ENCODE measurements around the gene CNGA1.

Gene CNGA1

GRCh38 chr4:47972721-47973120 is 43.8 kb downstream of the CNGA1 start:
- Histone ChIP-seq H3K9ac (ENCODE audit: low read depth, low read length) (no peak overlapping the region), H3K27me3 (ENCODE audit: control insufficient read depth, insufficient read depth, low read length) (no peaks in the 10 kb centered on the region), H3K27ac (ENCODE audit: low read depth, low read length) (no peak overlapping the region), H3K4me1 (ENCODE audit: control insufficient read depth, insufficient read depth, low read length) (no peaks in the 10 kb centered on the region), H3K36me3 (ENCODE audit: control insufficient read depth, insufficient read depth, low read length) (no peaks in the 10 kb centered on the region), H3K4me3 (ENCODE audit: low read depth, low read length) (no peak overlapping the region), H3K9me3 (ENCODE audit: control insufficient read depth, insufficient read depth, low read length) (no peaks in the 10 kb centered on the region)

DNA sequence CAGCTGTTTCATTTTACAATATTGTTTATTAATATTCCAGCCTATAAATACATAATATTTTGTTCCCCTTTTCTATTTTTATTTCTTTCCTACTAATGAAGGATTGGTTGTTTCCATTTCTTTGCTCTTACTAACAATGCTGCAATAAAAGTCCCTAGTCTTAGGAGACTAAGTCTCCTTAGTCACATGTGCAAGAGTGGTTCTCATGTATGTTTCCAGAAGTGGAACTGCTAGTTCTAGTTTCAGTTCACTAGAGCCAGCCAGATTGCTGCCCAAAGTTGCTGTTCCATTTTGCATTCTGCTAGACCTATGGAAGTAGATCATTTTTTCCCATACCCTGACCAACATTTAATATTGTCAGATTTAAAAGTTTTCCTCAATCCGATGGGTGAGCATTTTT is 44.3 kb downstream of the CNGA1 start:
- Histone ChIP-seq H3K4me3 (ENCODE audit: low read depth, low read length) (no peak overlapping the region), H3K9me3 (ENCODE audit: control insufficient read depth, insufficient read depth, low read length) (no peaks in the 10 kb centered on the region), H3K4me1 (ENCODE audit: control insufficient read depth, insufficient read depth, low read length) (no peaks in the 10 kb centered on the region), H3K9ac (ENCODE audit: low read depth, low read length) (no peak overlapping the region), H3K27ac (ENCODE audit: low read depth, low read length) (no peak overlapping the region), H3K36me3 (ENCODE audit: control insufficient read depth, insufficient read depth, low read length) (no peaks in the 10 kb centered on the region), H3K27me3 (ENCODE audit: control insufficient read depth, insufficient read depth, low read length) (no peaks in the 10 kb centered on the region)

DNA sequence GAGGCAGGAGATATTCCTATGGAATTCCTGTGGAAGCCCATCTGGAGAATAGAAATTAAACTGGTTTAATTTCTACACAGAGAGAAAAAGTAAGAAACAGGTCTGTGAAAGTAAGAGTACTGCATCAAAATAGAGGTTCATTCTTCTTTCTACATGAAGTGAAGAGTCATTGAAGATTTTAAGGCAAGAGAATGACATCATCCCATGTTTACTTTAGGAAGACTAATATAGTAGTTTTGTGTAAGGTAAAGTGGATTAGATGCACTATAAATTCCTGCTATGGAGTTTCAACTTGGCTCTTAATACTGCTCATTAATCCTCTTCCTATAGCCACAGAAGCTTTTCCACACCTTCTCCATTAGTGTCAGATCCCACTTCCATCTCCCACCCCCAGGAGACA is 47.6 kb downstream of the CNGA1 start:
- Histone ChIP-seq H3K4me3 (ENCODE audit: low read depth, low read length) (no peak overlapping the region), H3K27ac (ENCODE audit: low read depth, low read length) (no peak overlapping the region), H3K9me3 (ENCODE audit: control insufficient read depth, insufficient read depth, low read length) (no peaks in the 10 kb centered on the region), H3K9ac (ENCODE audit: low read depth, low read length) (no peak overlapping the region), H3K27me3 (ENCODE audit: control insufficient read depth, insufficient read depth, low read length) (no peaks in the 10 kb centered on the region), H3K4me1 (ENCODE audit: control insufficient read depth, insufficient read depth, low read length) (no peaks in the 10 kb centered on the region), H3K36me3 (ENCODE audit: control insufficient read depth, insufficient read depth, low read length) (no peaks in the 10 kb centered on the region)

DNA sequence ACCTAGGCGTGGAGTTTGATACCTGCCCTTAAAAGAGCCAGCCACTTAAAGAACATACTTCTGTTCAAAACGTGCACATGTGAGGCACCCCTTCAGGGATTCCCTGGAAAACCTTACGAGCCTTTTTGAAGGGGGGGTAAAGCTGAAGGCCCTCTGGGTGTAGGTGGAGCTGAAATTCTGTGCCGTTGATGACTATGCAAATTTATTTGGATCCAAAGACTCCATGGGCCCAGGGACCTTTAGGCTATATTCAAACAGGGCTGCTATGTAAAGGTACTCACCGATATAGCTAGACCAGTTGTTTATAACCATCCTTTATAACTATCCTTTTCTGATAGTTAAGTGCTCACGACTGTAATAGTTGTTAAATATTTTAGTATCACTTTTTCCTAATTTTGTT is 61.8 kb downstream of the CNGA1 start:
- H3K27me3 ChIP-seq (ENCODE audit: control insufficient read depth, insufficient read depth, low read length) = no peaks in the 10 kb centered on the region
- no peak overlapping the region for H3K27ac ChIP-seq (ENCODE audit: low read depth, low read length)
- no peaks in the 10 kb centered on the region for H3K9me3 ChIP-seq (ENCODE audit: control insufficient read depth, insufficient read depth, low read length)
- no peaks in the 10 kb centered on the region for H3K36me3 ChIP-seq (ENCODE audit: control insufficient read depth, insufficient read depth, low read length)
- H3K4me1 ChIP-seq (ENCODE audit: control insufficient read depth, insufficient read depth, low read length) = peaks cover 2% of the 10 kb centered on the region; the same call in 1 of the 2 replicates
- no peak overlapping the region for H3K9ac ChIP-seq (ENCODE audit: low read depth, low read length)
- H3K4me3 ChIP-seq (ENCODE audit: low read depth, low read length) = no peak overlapping the region

GRCh38 chr4:47954245-47954644 is 62.2 kb downstream of the CNGA1 start:
- H3K36me3 ChIP-seq (ENCODE audit: control insufficient read depth, insufficient read depth, low read length) = no peaks in the 10 kb centered on the region
- H3K27me3 ChIP-seq (ENCODE audit: control insufficient read depth, insufficient read depth, low read length) = no peaks in the 10 kb centered on the region
- no peak overlapping the region for H3K4me3 ChIP-seq (ENCODE audit: low read depth, low read length)
- no peak overlapping the region for H3K9ac ChIP-seq (ENCODE audit: low read depth, low read length)
- H3K9me3 ChIP-seq (ENCODE audit: control insufficient read depth, insufficient read depth, low read length) = no peaks in the 10 kb centered on the region
- no peak overlapping the region for H3K27ac ChIP-seq (ENCODE audit: low read depth, low read length)
- H3K4me1 ChIP-seq (ENCODE audit: control insufficient read depth, insufficient read depth, low read length) = peaks cover 2% of the 10 kb centered on the region; the same call in 1 of the 2 replicates

GRCh38 chr4:47945930-47946726 is 70.4 kb downstream of the CNGA1 start:
- no peaks in the 10 kb centered on the region for H3K27me3 ChIP-seq (ENCODE audit: control insufficient read depth, insufficient read depth, low read length)
- H3K27ac ChIP-seq (ENCODE audit: low read depth, low read length) = no peak overlapping the region
- no peak overlapping the region for H3K4me3 ChIP-seq (ENCODE audit: low read depth, low read length)
- H3K9me3 ChIP-seq (ENCODE audit: control insufficient read depth, insufficient read depth, low read length) = no peaks in the 10 kb centered on the region
- no peaks in the 10 kb centered on the region for H3K36me3 ChIP-seq (ENCODE audit: control insufficient read depth, insufficient read depth, low read length)
- H3K9ac ChIP-seq (ENCODE audit: low read depth, low read length) = no peak overlapping the region
- peaks cover 7% of the 10 kb centered on the region; the same call in 1 of the 2 replicates for H3K4me1 ChIP-seq (ENCODE audit: control insufficient read depth, insufficient read depth, low read length)

GRCh38 chr4:47942081-47942819 is 74.2 kb downstream of the CNGA1 start:
- Histone ChIP-seq H3K27ac (ENCODE audit: low read depth, low read length) (no peak overlapping the region), H3K27me3 (ENCODE audit: control insufficient read depth, insufficient read depth, low read length) (no peaks in the 10 kb centered on the region), H3K9me3 (ENCODE audit: control insufficient read depth, insufficient read depth, low read length) (no peaks in the 10 kb centered on the region), H3K9ac (ENCODE audit: low read depth, low read length) (no peak overlapping the region), H3K36me3 (ENCODE audit: control insufficient read depth, insufficient read depth, low read length) (no peaks in the 10 kb centered on the region), H3K4me1 (ENCODE audit: control insufficient read depth, insufficient read depth, low read length) (peaks cover 7% of the 10 kb centered on the region; the same call in 1 of the 2 replicates), H3K4me3 (ENCODE audit: low read depth, low read length) (no peak overlapping the region)

DNA sequence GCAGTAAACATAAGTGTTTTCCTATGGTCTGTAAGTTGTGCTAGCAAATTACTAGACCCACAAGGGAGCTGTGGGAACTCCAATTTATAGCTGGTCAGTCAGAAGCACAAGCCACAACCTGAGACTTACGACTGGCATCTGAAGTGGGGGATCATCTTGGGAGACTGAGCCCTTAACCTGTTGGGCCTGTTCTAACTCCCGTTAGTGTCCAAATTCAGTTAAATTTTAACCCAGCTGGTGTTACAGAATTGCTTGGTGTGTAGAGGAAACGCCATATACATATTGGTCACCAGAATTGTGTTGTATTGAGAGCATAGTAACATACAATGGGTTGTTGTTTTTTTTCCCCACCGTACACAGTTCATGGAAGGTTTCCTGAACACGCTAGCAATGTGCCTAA is 77.0 kb downstream of the CNGA1 start:
- H3K4me3 ChIP-seq (ENCODE audit: low read depth, low read length) = no peak overlapping the region
- H3K36me3 ChIP-seq (ENCODE audit: control insufficient read depth, insufficient read depth, low read length) = no peaks in the 10 kb centered on the region
- H3K9ac ChIP-seq (ENCODE audit: low read depth, low read length) = no peak overlapping the region
- H3K4me1 ChIP-seq (ENCODE audit: control insufficient read depth, insufficient read depth, low read length) = peaks cover 7% of the 10 kb centered on the region; the same call in 1 of the 2 replicates
- H3K27me3 ChIP-seq (ENCODE audit: control insufficient read depth, insufficient read depth, low read length) = no peaks in the 10 kb centered on the region
- H3K27ac ChIP-seq (ENCODE audit: low read depth, low read length) = no peak overlapping the region
- no peaks in the 10 kb centered on the region for H3K9me3 ChIP-seq (ENCODE audit: control insufficient read depth, insufficient read depth, low read length)

DNA sequence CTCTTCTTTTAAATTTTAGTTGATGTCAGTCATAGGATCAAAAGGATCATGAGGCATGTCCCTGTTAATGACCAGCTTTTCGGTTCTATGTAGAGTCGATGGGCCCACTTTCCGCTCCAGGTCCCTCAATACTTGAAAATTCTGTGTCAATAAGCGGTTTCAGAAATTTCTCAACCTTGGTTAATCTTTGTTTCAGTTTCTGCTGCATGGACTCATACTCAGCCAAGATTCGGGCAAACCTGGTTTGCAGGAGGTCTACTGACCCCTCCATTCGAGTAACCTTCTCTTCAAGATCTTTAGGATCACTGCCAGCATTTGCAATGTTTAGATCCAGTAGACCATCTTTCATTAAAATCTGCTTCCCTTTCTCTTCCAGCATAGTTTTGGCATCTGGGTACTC is 80.1 kb downstream of the CNGA1 start:
- Histone ChIP-seq H3K36me3 (ENCODE audit: control insufficient read depth, insufficient read depth, low read length) (no peaks in the 10 kb centered on the region), H3K9ac (ENCODE audit: low read depth, low read length) (no peak overlapping the region), H3K4me3 (ENCODE audit: low read depth, low read length) (no peak overlapping the region), H3K27me3 (ENCODE audit: control insufficient read depth, insufficient read depth, low read length) (no peaks in the 10 kb centered on the region), H3K4me1 (ENCODE audit: control insufficient read depth, insufficient read depth, low read length) (no peaks in the 10 kb centered on the region), H3K27ac (ENCODE audit: low read depth, low read length) (no peak overlapping the region), H3K9me3 (ENCODE audit: control insufficient read depth, insufficient read depth, low read length) (no peaks in the 10 kb centered on the region)

DNA sequence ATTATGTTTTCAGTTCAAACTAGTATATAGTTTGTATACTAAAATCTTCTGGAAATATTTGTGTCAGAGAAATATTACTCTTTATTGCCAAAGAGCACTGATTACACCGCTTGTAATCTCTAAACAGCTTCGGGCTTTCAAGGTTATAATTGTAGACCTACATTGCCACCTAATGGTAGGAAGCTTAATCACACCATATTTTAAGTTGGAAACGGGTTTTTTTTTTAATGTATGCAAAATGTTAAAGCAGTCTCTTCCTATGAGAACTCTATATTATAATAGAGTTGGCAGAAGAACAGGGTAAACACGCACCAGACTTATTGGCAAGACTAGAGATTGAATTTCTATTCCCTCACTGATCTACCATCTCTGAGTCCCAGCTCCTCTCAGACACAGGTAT is 82.6 kb downstream of the CNGA1 start:
- H3K27me3 ChIP-seq (ENCODE audit: control insufficient read depth, insufficient read depth, low read length) = no peaks in the 10 kb centered on the region
- H3K27ac ChIP-seq (ENCODE audit: low read depth, low read length) = no peak overlapping the region
- no peak overlapping the region for H3K9ac ChIP-seq (ENCODE audit: low read depth, low read length)
- no peaks in the 10 kb centered on the region for H3K4me1 ChIP-seq (ENCODE audit: control insufficient read depth, insufficient read depth, low read length)
- H3K9me3 ChIP-seq (ENCODE audit: control insufficient read depth, insufficient read depth, low read length) = no peaks in the 10 kb centered on the region
- no peaks in the 10 kb centered on the region for H3K36me3 ChIP-seq (ENCODE audit: control insufficient read depth, insufficient read depth, low read length)
- H3K4me3 ChIP-seq (ENCODE audit: low read depth, low read length) = no peak overlapping the region
